ENCODE data around the gene RADX.

Gene RADX

DNA sequence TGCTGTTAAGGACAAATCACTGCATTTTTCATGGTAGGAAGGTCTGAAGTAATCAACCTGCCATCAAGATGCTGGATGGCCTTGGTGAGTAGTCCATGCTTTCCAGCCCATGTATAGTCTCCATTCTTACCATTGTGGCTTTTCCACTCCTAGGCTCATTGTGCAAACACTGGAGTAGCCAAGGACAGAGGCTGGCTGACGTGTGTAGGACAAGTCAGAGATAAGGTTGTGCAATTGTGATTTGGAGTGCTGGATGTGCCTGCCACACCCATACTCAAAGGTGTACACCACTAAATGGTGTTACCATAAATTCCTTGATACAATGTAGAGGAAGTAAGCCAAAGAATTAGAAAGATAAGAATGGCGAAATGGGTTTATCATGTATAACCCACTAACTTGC lies 26.3 kb upstream of the RADX start:
- TF ChIP-seq CREB1 (IDR thresholded peaks at IDR 0.05; ENCODE audit: low read depth), result no peak
- TF ChIP-seq ZBTB7A (IDR thresholded peaks at IDR 0.05; ENCODE audit: low read depth), result no peak
- TF ChIP-seq NFIC (IDR thresholded peaks at IDR 0.05), result no peak
- TF ChIP-seq, protein P1, sequence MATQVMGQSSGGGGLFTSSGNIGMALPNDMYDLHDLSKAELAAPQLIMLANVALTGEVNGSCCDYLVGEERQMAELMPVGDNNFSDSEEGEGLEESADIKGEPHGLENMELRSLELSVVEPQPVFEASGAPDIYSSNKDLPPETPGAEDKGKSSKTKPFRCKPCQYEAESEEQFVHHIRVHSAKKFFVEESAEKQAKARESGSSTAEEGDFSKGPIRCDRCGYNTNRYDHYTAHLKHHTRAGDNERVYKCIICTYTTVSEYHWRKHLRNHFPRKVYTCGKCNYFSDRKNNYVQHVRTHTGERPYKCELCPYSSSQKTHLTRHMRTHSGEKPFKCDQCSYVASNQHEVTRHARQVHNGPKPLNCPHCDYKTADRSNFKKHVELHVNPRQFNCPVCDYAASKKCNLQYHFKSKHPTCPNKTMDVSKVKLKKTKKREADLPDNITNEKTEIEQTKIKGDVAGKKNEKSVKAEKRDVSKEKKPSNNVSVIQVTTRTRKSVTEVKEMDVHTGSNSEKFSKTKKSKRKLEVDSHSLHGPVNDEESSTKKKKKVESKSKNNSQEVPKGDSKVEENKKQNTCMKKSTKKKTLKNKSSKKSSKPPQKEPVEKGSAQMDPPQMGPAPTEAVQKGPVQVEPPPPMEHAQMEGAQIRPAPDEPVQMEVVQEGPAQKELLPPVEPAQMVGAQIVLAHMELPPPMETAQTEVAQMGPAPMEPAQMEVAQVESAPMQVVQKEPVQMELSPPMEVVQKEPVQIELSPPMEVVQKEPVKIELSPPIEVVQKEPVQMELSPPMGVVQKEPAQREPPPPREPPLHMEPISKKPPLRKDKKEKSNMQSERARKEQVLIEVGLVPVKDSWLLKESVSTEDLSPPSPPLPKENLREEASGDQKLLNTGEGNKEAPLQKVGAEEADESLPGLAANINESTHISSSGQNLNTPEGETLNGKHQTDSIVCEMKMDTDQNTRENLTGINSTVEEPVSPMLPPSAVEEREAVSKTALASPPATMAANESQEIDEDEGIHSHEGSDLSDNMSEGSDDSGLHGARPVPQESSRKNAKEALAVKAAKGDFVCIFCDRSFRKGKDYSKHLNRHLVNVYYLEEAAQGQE (IDR thresholded peaks at IDR 0.05; ENCODE audit: low read depth), result no peak
- TF ChIP-seq TEAD4 (IDR thresholded peaks at IDR 0.05), result no peak
- TF ChIP-seq EGR1 (IDR thresholded peaks at IDR 0.05), result no peak
- no peak for TF ChIP-seq FOXM1 (IDR thresholded peaks at IDR 0.05; ENCODE audit: borderline replicate concordance, low read depth)
- TF ChIP-seq CEBPB (IDR thresholded peaks at IDR 0.05), result no peak
- no peak for TF ChIP-seq TAF1 (IDR thresholded peaks at IDR 0.05; ENCODE audit: low read depth)
- no peak for TF ChIP-seq EP300 (IDR thresholded peaks at IDR 0.05; ENCODE audit: borderline replicate concordance)
- no peak for TF ChIP-seq YY1 (IDR thresholded peaks at IDR 0.05; ENCODE audit: low read depth)
- TF ChIP-seq, protein P2, sequence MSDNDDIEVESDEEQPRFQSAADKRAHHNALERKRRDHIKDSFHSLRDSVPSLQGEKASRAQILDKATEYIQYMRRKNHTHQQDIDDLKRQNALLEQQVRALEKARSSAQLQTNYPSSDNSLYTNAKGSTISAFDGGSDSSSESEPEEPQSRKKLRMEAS (IDR thresholded peaks at IDR 0.05), result no peak
- TF ChIP-seq, protein P3, sequence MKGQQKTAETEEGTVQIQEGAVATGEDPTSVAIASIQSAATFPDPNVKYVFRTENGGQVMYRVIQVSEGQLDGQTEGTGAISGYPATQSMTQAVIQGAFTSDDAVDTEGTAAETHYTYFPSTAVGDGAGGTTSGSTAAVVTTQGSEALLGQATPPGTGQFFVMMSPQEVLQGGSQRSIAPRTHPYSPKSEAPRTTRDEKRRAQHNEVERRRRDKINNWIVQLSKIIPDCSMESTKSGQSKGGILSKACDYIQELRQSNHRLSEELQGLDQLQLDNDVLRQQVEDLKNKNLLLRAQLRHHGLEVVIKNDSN (IDR thresholded peaks at IDR 0.05), result no peak
- no peak for TF ChIP-seq RAD21 (IDR thresholded peaks at IDR 0.05; ENCODE audit: low read depth)
- TF ChIP-seq TCF12 (IDR thresholded peaks at IDR 0.05; ENCODE audit: low read depth), result no peak

DNA sequence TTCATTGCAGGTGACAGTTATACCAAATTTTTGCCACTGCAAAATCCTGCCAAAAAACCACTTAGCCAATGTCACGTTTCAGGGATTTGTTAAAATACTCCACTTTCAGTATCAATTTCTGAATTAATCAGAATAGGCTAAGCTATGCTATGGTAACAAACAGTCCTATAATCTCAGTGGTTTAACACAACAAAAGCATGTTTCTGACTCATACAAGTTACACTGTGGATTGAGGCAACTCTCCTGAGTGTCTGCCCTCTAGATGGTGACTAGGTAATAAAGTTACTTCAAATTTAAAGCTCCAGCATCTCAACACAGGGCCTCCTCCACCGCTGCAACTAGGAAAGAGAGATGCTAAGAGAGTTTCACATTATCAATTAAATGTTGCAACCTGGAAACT lies 23.0 kb upstream of the RADX start:
- TF ChIP-seq TCF12 (IDR thresholded peaks at IDR 0.05; ENCODE audit: low read depth) (no peak), ZBTB7A (IDR thresholded peaks at IDR 0.05; ENCODE audit: low read depth) (no peak), EGR1 (IDR thresholded peaks at IDR 0.05) (no peak), EP300 (IDR thresholded peaks at IDR 0.05; ENCODE audit: borderline replicate concordance) (no peak), FOXM1 (IDR thresholded peaks at IDR 0.05; ENCODE audit: borderline replicate concordance, low read depth) (no peak)
- TF ChIP-seq, protein P1 (IDR thresholded peaks at IDR 0.05; ENCODE audit: low read depth), result no peak

DNA sequence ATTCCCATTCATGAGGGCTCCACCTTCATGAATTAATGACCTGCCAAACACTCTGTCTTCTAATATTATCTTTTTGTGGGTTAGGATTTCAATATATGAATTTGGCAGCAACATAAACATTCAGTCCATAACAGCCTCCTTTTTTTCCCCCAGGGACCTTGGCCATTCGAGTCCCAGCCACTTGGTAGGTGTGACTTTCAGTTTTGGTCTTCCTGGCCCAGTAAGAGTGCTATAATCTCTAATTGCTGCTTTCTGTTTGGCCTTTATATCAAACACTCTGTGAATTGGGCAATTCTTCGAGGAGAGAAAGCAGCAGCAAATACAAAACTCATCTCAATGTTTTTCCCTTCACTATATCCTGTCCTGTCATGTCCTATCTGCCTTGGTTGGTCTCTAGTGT lies 12.4 kb upstream of the RADX start:
- TF ChIP-seq EP300 (IDR thresholded peaks at IDR 0.05; ENCODE audit: borderline replicate concordance), result no peak
- TF ChIP-seq YY1 (IDR thresholded peaks at IDR 0.05; ENCODE audit: low read depth), result no peak
- no peak for TF ChIP-seq RAD21 (IDR thresholded peaks at IDR 0.05; ENCODE audit: low read depth)
- no peak for TF ChIP-seq ZBTB7A (IDR thresholded peaks at IDR 0.05; ENCODE audit: low read depth)
- TF ChIP-seq, protein P2 (IDR thresholded peaks at IDR 0.05), result no peak
- TF ChIP-seq CEBPB (IDR thresholded peaks at IDR 0.05), result no peak
- no peak for TF ChIP-seq EGR1 (IDR thresholded peaks at IDR 0.05)
- TF ChIP-seq, protein P3 (IDR thresholded peaks at IDR 0.05), result no peak
- TF ChIP-seq TAF1 (IDR thresholded peaks at IDR 0.05; ENCODE audit: low read depth), result no peak
- TF ChIP-seq FOXM1 (IDR thresholded peaks at IDR 0.05; ENCODE audit: borderline replicate concordance, low read depth), result no peak
- no peak for TF ChIP-seq NFIC (IDR thresholded peaks at IDR 0.05)

DNA sequence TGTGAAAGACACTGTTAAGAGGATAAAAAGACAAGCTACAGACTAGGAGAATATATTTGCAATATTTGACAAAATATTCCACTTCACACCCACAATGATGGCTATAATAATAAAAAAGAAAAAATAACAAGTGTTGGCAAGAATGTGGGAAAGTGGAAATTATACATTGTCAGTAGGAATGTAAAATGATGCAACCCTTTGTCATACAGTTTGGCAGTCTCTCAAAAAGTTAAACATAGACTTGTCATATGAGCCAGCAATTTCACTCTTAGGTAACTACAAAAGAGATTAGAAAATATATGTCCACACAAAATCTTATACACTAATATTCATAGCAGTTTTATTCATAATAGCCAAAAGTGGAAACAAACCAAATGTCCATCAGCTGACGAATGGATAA lies 5.2 kb upstream of the RADX start:
- TF ChIP-seq ZBTB7A (IDR thresholded peaks at IDR 0.05; ENCODE audit: low read depth) (no peak), NFIC (IDR thresholded peaks at IDR 0.05) (no peak), EP300 (IDR thresholded peaks at IDR 0.05; ENCODE audit: borderline replicate concordance) (no peak), CEBPB (IDR thresholded peaks at IDR 0.05) (no peak), RAD21 (IDR thresholded peaks at IDR 0.05; ENCODE audit: low read depth) (no peak), YY1 (IDR thresholded peaks at IDR 0.05; ENCODE audit: low read depth) (no peak), EGR1 (IDR thresholded peaks at IDR 0.05) (no peak), FOXM1 (IDR thresholded peaks at IDR 0.05; ENCODE audit: borderline replicate concordance, low read depth) (no peak), TAF1 (IDR thresholded peaks at IDR 0.05; ENCODE audit: low read depth) (no peak), CREB1 (IDR thresholded peaks at IDR 0.05; ENCODE audit: low read depth) (no peak), TEAD4 (IDR thresholded peaks at IDR 0.05) (no peak), TCF12 (IDR thresholded peaks at IDR 0.05; ENCODE audit: low read depth) (no peak)
- TF ChIP-seq, protein P1 (IDR thresholded peaks at IDR 0.05; ENCODE audit: low read depth), result no peak
- TF ChIP-seq, protein P3 (IDR thresholded peaks at IDR 0.05), result no peak
- TF ChIP-seq, protein P2 (IDR thresholded peaks at IDR 0.05), result no peak

All from Ishikawa (cell line).